Breast epithelium (tissue), 4 donors: ENCODE measurements around the gene FAM217B. TPM values are rescaled to one million over a fixed set of nuclear protein-coding genes. Genes with fewer than 3 reads are reported as not detected.

Experiments
- DNase-seq, 2 donors: peaks; one replicate each; pipeline ENCODE4 v3.0.0-alpha.2; 2019; ENCODE audit warnings: low spot score in 2 of 2
- H3K27ac ChIP-seq, 2 donors: fragments of 200-600 bp; sonication (generic) in 1 of 2; one replicate each; pipeline ENCODE4 v1.5.1; 2016 to 2019; ENCODE audit warnings: mild to moderate bottlenecking in 1 of 2
- H3K27me3 ChIP-seq, 2 donors: fragments of 200-600 bp; sonication (generic) in 1 of 2; one replicate each; pipeline versions ENCODE4 v1.5.1 to v1.6.0; 2017 to 2019; ENCODE audit warnings: control low read depth in 1 of 2, mild to moderate bottlenecking in 1 of 2
- H3K36me3 ChIP-seq: fragments of 200-600 bp; one replicate; pipeline ENCODE4 v1.5.1; 2019
- H3K4me1 ChIP-seq, 2 donors: fragments of 200-600 bp; sonication (generic); one replicate each; pipeline ENCODE4 v1.5.1; 2016 to 2019; ENCODE audit warnings: control low read depth in 1 of 2
- H3K4me3 ChIP-seq, 3 donors: fragments of 200-600 bp; sonication (generic); 1 replicate in 2 of 3; 2 replicates in 1 of 3; pipeline ENCODE4 v1.5.1; 2016 to 2019; ENCODE audit warnings: mild to moderate bottlenecking in 3 of 3, moderate library complexity in 2 of 3
- H3K9me3 ChIP-seq, 2 donors: fragments of 200-600 bp; sonication (generic) in 1 of 2; one replicate each; pipeline ENCODE4 v1.5.1; 2016 to 2019; ENCODE audit warnings: control low read depth in 1 of 2
- CTCF ChIP-seq, 3 donors: fragments of 450-650 bp; IDR thresholded peaks; one replicate each; pipeline ENCODE4 v1.5.1; 2016 to 2017; ENCODE audit warnings: antibody characterized with exemption in 3 of 3, mild to moderate bottlenecking in 3 of 3, moderate library complexity in 3 of 3
- POLR2A ChIP-seq: fragments of 450-650 bp; IDR thresholded peaks from one replicate; pipeline ENCODE4 v1.6.1; 2016; ENCODE audit warnings: antibody characterized with exemption, mild to moderate bottlenecking, moderate library complexity
- POLR2AphosphoS5 ChIP-seq, 3 donors: sonication (generic); formaldehyde crosslinking; IDR thresholded peaks; one replicate each; pipeline ENCODE4 v1.6.1; 2017; ENCODE audit warnings: antibody characterized with exemption in 3 of 3
- intact Hi-C: fragments of 100-400 bp; cut with DNase I; formaldehyde crosslinking; loops from one replicate; pipeline ENCODE4 v1.15.1; 2023; ENCODE audit warnings: low total_unique reads
- total RNA-seq, 3 donors: library from RNA; depleted of rRNA; stranded (reverse); fragments of >200 nt; gene quantifications; one replicate each; pipeline ENCODE4 v1.1.0, GENCODE V29; 2016

FAM217B gene
- total RNA-seq = 10 to 100 TPM in 2 of 3 donors, 1 to 10 TPM in 1; 9.2 to 15.2 (median 13.4) TPM

GRCh38 chr20:59940129-59940955 lies at the start of gene FAM217B, which contains the start of gene PPP1R3D:
Gene FAM217B (plus strand): TSS chr20:59940389. CDS start chr20:59943944, 3,555 bp downstream.
Gene PPP1R3D (minus strand): TSS chr20:59940305. CDS start chr20:59939931, 374 bp downstream.
- intact Hi-C loops = no loop called here
- H3K27ac ChIP-seq = peak within 1 kb of the TSS; percentile 95 to 98
- no peaks in the 10 kb centered on the region for H3K36me3 ChIP-seq
- peak within 1 kb of the TSS; percentile 59 to 89 (median 79) for H3K4me3 ChIP-seq
- peak; percentile 98 for DNase-seq
- TF ChIP-seq POLR2AphosphoS5 (IDR thresholded peaks at IDR 0.05) = peak; percentile 65 to 80 (median 72)
- peak in 1 of 3 donors; percentile 14 for TF ChIP-seq CTCF (IDR thresholded peaks at IDR 0.05)
- no peak for TF ChIP-seq POLR2A
- peaks cover 8 to 14% of the 10 kb centered on the region in 2 donors for H3K4me1 ChIP-seq
- no peaks in the 10 kb centered on the region for H3K27me3 ChIP-seq
- no peaks in the 10 kb centered on the region for H3K9me3 ChIP-seq

- Histone ChIP-seq H3K4me3 (no peak overlapping the region), H3K36me3 (no peaks in the 10 kb centered on the region), H3K27me3 (no peaks in the 10 kb centered on the region), H3K4me1 (no peaks in the 10 kb centered on the region), H3K27ac (no peak overlapping the region), H3K9me3 (no peaks in the 10 kb centered on the region)
- no peak for TF ChIP-seq POLR2A
- no peak for TF ChIP-seq CTCF (IDR thresholded peaks at IDR 0.05)
- no peak for TF ChIP-seq POLR2AphosphoS5 (IDR thresholded peaks at IDR 0.05)
- DNase-seq = no peak
- intact Hi-C loops = no loop called here
Measured at GRCh38 chr20:59891581-59891980, 48.6 kb upstream of the FAM217B start.

DNA sequence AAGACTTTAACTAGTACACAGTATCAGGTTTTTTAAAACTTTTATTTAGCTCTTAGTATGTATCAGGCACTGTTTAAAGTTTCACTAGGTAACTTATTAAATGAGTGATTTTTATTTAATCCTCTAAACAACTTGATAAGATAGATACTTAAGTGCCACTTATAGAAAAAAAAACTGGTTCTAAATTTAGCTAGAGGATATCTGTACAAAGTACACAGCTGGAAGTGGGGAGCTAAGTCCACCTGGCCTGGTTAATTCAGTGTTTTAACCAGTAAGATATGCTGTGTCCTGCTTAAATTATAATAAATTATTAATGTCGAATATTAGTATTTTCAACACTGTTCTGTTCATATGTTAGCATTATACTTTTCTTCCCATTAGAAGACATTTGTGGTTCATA lies 44.3 kb upstream of the FAM217B start:
- no peaks in the 10 kb centered on the region for H3K9me3 ChIP-seq
- TF ChIP-seq POLR2A = no peak
- TF ChIP-seq POLR2AphosphoS5 (IDR thresholded peaks at IDR 0.05) = no peak
- no peak for TF ChIP-seq CTCF (IDR thresholded peaks at IDR 0.05)
- H3K27ac ChIP-seq = no peak overlapping the region
- no peaks in the 10 kb centered on the region for H3K4me1 ChIP-seq
- H3K4me3 ChIP-seq = no peak overlapping the region
- DNase-seq = no peak
- no peaks in the 10 kb centered on the region for H3K36me3 ChIP-seq
- no peaks in the 10 kb centered on the region for H3K27me3 ChIP-seq
- intact Hi-C loops = no loop called here

GRCh38 chr20:59902470-59902869 lies 37.7 kb upstream of the FAM217B start:
- DNase-seq = no peak
- TF ChIP-seq POLR2A = no peak
- TF ChIP-seq CTCF (IDR thresholded peaks at IDR 0.05) = no peak
- no peak for TF ChIP-seq POLR2AphosphoS5 (IDR thresholded peaks at IDR 0.05)
- Histone ChIP-seq H3K27me3 (no peaks in the 10 kb centered on the region), H3K4me1 (no peaks in the 10 kb centered on the region), H3K27ac (no peak overlapping the region), H3K9me3 (no peaks in the 10 kb centered on the region), H3K4me3 (no peak overlapping the region), H3K36me3 (no peaks in the 10 kb centered on the region)
- intact Hi-C loops = no loop called here

GRCh38 chr20:59903621-59904020 lies 36.6 kb upstream of the FAM217B start:
- intact Hi-C loops = loop anchor here (2.0 kb wide), 1 partner anchor 71 kb away; no protein-coding TSS in a partner anchor
- TF ChIP-seq POLR2A (no peak), CTCF (IDR thresholded peaks at IDR 0.05) (no peak), POLR2AphosphoS5 (IDR thresholded peaks at IDR 0.05) (no peak)
- Histone ChIP-seq H3K36me3 (no peaks in the 10 kb centered on the region), H3K27ac (no peak overlapping the region), H3K4me1 (no peaks in the 10 kb centered on the region), H3K27me3 (no peaks in the 10 kb centered on the region), H3K4me3 (no peak overlapping the region), H3K9me3 (no peaks in the 10 kb centered on the region)
- DNase-seq = no peak
